GM18505 (cell line): ENCODE measurements around the gene TOP1.

Source experiments
- ATAC-seq: cut with Tn5 transposase; IDR thresholded peaks from one replicate; pipeline ENCODE4 v1.9.1; 2021; ENCODE audit not compliant: unreplicated experiment
- POLR2A ChIP-seq: IDR thresholded peaks from 4 replicates; pipeline ENCODE4 v1.6.1; 2011; ENCODE audit warnings: borderline replicate concordance; ENCODE audit not compliant: insufficient read depth, insufficient read length; ENCODE audit errors: extremely low read depth

Gene TOP1

GRCh38 chr20:41007481-41007880, 21.1 kb upstream of the TOP1 start:
- ATAC-seq: no peak
- TF ChIP-seq POLR2A: no peak

- ATAC-seq: no peak
Measured at GRCh38 chr20:41009946-41010345, 18.7 kb upstream of the TOP1 start.

GRCh38 chr20:41011551-41012067, 17.0 kb upstream of the TOP1 start:
- TF ChIP-seq POLR2A: no peak
- peak; percentile 87 for ATAC-seq

More at GRCh38 chr20:41009946-41010345, 18.7 kb upstream of the TOP1 start:
- TF ChIP-seq POLR2A: no peak

- no peak for TF ChIP-seq POLR2A
- ATAC-seq: no peak
Measured at GRCh38 chr20:41014561-41015088, 14.0 kb upstream of the TOP1 start.

- no peak for ATAC-seq
- TF ChIP-seq POLR2A: no peak
Measured at GRCh38 chr20:41017448-41018042, 11.1 kb upstream of the TOP1 start.

GRCh38 chr20:41018153-41018552, 10.5 kb upstream of the TOP1 start:
- TF ChIP-seq POLR2A: no peak
- no peak for ATAC-seq

- no peak for TF ChIP-seq POLR2A
- ATAC-seq: no peak
Measured at GRCh38 chr20:41023549-41023948, 5.1 kb upstream of the TOP1 start.

GRCh38 chr20:41027366-41027765, 1.3 kb upstream of the TOP1 start:
- TF ChIP-seq POLR2A: no peak
- no peak for ATAC-seq

- TF ChIP-seq POLR2A: no peak
- ATAC-seq: no peak
Measured at GRCh38 chr20:41027872-41028358, 707 bp upstream of the TOP1 start.

GRCh38 chr20:41029150-41029901, 704 bp downstream of the TOP1 start:
- TF ChIP-seq POLR2A: no peak
- peak; percentile 23 for ATAC-seq

GRCh38 chr20:41030061-41030460, 1.4 kb downstream of the TOP1 start:
- TF ChIP-seq POLR2A: no peak
- ATAC-seq: no peak

- no peak for ATAC-seq
- no peak for TF ChIP-seq POLR2A
Measured at GRCh38 chr20:41030531-41031242, 2.1 kb downstream of the TOP1 start.

GRCh38 chr20:41031243-41031619, 2.6 kb downstream of the TOP1 start:
- ATAC-seq: no peak
- TF ChIP-seq POLR2A: no peak

GRCh38 chr20:41032271-41032670, 3.6 kb downstream of the TOP1 start:
- ATAC-seq: no peak
- no peak for TF ChIP-seq POLR2A

GRCh38 chr20:41034239-41034638, 5.6 kb downstream of the TOP1 start:
- no peak for TF ChIP-seq POLR2A
- no peak for ATAC-seq
